ENCODE results near the gene IL31RA. TPM values are rescaled to one million over a fixed set of nuclear protein-coding genes. Genes with fewer than 3 reads are reported as not detected.

IL31RA gene
- total RNA-seq, 4 donors from 2014 or later = 0.29 TPM; not detected in 3

- no peaks in the 10 kb centered on the region for H3K4me1 ChIP-seq
- H3K9me3 ChIP-seq = no peaks in the 10 kb centered on the region
- DNase-seq (no peak), ATAC-seq (no peak)
- TF ChIP-seq POLR2A (IDR thresholded peaks at IDR 0.05) = no peak
- TF ChIP-seq CTCF (IDR thresholded peaks at IDR 0.05 in 4 of 5, conservative IDR thresholded peaks at IDR 0.05 in 1 of 5) = no peak
- H3K36me3 ChIP-seq = no peaks in the 10 kb centered on the region
- H3K27me3 ChIP-seq = no peaks in the 10 kb centered on the region
- intact Hi-C loops (cut with DNase I; ENCODE audit: low total_unique reads) = no loop called here
- no peak overlapping the region for H3K27ac ChIP-seq
- in situ Hi-C loops (cut with MboI; ENCODE audit: low sequenced_read_pairs in 4 of 4) = loop anchor here in 2 of 4 donors (25.0 kb wide), 2 partner anchors 259 to 909 kb away; no protein-coding TSS in a partner anchor
- H3K4me3 ChIP-seq = no peak overlapping the region
These were observed 76.9 kb downstream of the IL31RA start for GRCh38 chr5:55927861-55928655.

GRCh38 chr5:55929020-55929799, 78.1 kb downstream of the IL31RA start:
- intact Hi-C loops (cut with DNase I; ENCODE audit: low total_unique reads) = no loop called here
- TF ChIP-seq CTCF (IDR thresholded peaks at IDR 0.05 in 4 of 5, conservative IDR thresholded peaks at IDR 0.05 in 1 of 5) = no peak
- TF ChIP-seq POLR2A (IDR thresholded peaks at IDR 0.05) = no peak
- Histone ChIP-seq H3K4me1 (no peaks in the 10 kb centered on the region), H3K9me3 (no peaks in the 10 kb centered on the region), H3K4me3 (no peak overlapping the region), H3K36me3 (no peaks in the 10 kb centered on the region), H3K27me3 (no peaks in the 10 kb centered on the region), H3K27ac (no peak overlapping the region)
- no peak for ATAC-seq
- DNase-seq = no peak
- in situ Hi-C loops (cut with MboI; ENCODE audit: low sequenced_read_pairs in 4 of 4) = loop anchor here in 2 of 4 donors (25.0 kb wide), 2 partner anchors 258 to 908 kb away; no protein-coding TSS in a partner anchor

- no peak overlapping the region for H3K4me3 ChIP-seq
- ATAC-seq (no peak), DNase-seq (no peak)
- no peaks in the 10 kb centered on the region for H3K27me3 ChIP-seq
- H3K9me3 ChIP-seq = no peaks in the 10 kb centered on the region
- peaks cover 0 to 6% of the 10 kb centered on the region in 2 donors for H3K36me3 ChIP-seq
- in situ Hi-C loops (cut with MboI; ENCODE audit: low sequenced_read_pairs in 4 of 4) (loop anchor here in 3 of 4 donors (5.0 to 25.0 kb wide), 5 partner anchors 255 to 912 kb away; no protein-coding TSS in a partner anchor), intact Hi-C loops (cut with DNase I; ENCODE audit: low total_unique reads) (no loop called here)
- no peaks in the 10 kb centered on the region for H3K4me1 ChIP-seq
- TF ChIP-seq CTCF (IDR thresholded peaks at IDR 0.05 in 4 of 5, conservative IDR thresholded peaks at IDR 0.05 in 1 of 5) = no peak
- no peak for TF ChIP-seq POLR2A (IDR thresholded peaks at IDR 0.05)
- no peak overlapping the region for H3K27ac ChIP-seq
These were observed 81.5 kb downstream of the IL31RA start for GRCh38 chr5:55932700-55933099.

- Histone ChIP-seq H3K4me3 (no peak overlapping the region), H3K36me3 (peaks cover 0 to 13% of the 10 kb centered on the region in 2 donors), H3K27ac (no peak overlapping the region), H3K4me1 (no peaks in the 10 kb centered on the region), H3K9me3 (no peaks in the 10 kb centered on the region), H3K27me3 (no peaks in the 10 kb centered on the region)
- in situ Hi-C loops (cut with MboI; ENCODE audit: low sequenced_read_pairs in 4 of 4) (loop anchor here in 3 of 4 donors (5.0 to 25.0 kb wide), 5 partner anchors 254 to 911 kb away; no protein-coding TSS in a partner anchor), intact Hi-C loops (cut with DNase I; ENCODE audit: low total_unique reads) (no loop called here)
- TF ChIP-seq CTCF (IDR thresholded peaks at IDR 0.05 in 4 of 5, conservative IDR thresholded peaks at IDR 0.05 in 1 of 5) (no peak), POLR2A (IDR thresholded peaks at IDR 0.05) (no peak)
- ATAC-seq (no peak), DNase-seq (no peak)
These were observed 82.4 kb downstream of the IL31RA start for GRCh38 chr5:55933377-55934114.
